IMR-90 (cell line): ENCODE results near the gene TM4SF4. TPM values are rescaled to one million over a fixed set of nuclear protein-coding genes. Genes with fewer than 3 reads are reported as not detected.

ENCODE experiments used
- ATAC-seq: fragments of 200-7000 bp; cut with Tn5 transposase; 2 replicates; pipeline ENCODE4 v1.9.1; 2020; ENCODE audit warnings: low read depth, mild to moderate bottlenecking, moderate library complexity
- BruUV-seq: library from RNA; stranded (reverse); fragments of 400-500 nt; replicated peaks from 2 replicates; lab custom pipeline; 2021; lab: Mats Ljungman, UMichigan
- CTCF ChIA-PET: fragments of 300-600 bp; formaldehyde crosslinking; extraction: SDS; loops from one replicate; lab custom pipeline; 2021; ENCODE audit warnings: antibody characterized with exemption; lab: Yijun Ruan, JAX
- POLR2A ChIA-PET: fragments of 300-600 bp; sonication (Branson Sonifier 250); formaldehyde crosslinking; loops from one replicate; lab custom pipeline; 2022; ENCODE audit warnings: antibody characterized with exemption; ENCODE audit not compliant: unreplicated experiment; lab: Charles Lee
- DNase-seq: peaks from one replicate; pipeline ENCODE4 v3.0.0; 2013
- H2AFZ ChIP-seq: replicated peaks from 2 replicates; pipeline ENCODE3; 2013; ENCODE audit warnings: low read length, mild to moderate bottlenecking; ENCODE audit not compliant: poor library complexity
- H2AK5ac ChIP-seq: 2 replicates; pipeline ENCODE4 v1.6.1; 2013; ENCODE audit warnings: low read depth, low read length, inconsistent platforms
- H2AK9ac ChIP-seq: replicated peaks from 2 replicates; pipeline ENCODE3; 2013; ENCODE audit warnings: mild to moderate bottlenecking, low read depth, low read length, moderate library complexity; ENCODE audit not compliant: poor library complexity
- H2BK120ac ChIP-seq: 2 replicates; pipeline ENCODE4 v1.6.1; 2013; ENCODE audit warnings: low read depth, low read length, inconsistent platforms
- H2BK15ac ChIP-seq: 3 replicates; pipeline ENCODE4 v1.6.1; 2013; ENCODE audit warnings: low read depth, low read length, inconsistent platforms
- H2BK20ac ChIP-seq: 2 replicates; pipeline ENCODE4 v1.6.1; 2013; ENCODE audit warnings: low read depth, mild to moderate bottlenecking, inconsistent platforms, low read length, moderate library complexity
- H2BK5ac ChIP-seq: 2 replicates; pipeline ENCODE4 v1.6.1; 2013; ENCODE audit warnings: mild to moderate bottlenecking, low read depth, low read length, inconsistent platforms; ENCODE audit not compliant: poor library complexity, severe bottlenecking
- H3K14ac ChIP-seq: replicated peaks from 2 replicates; pipeline ENCODE4 v1.6.1; 2013; ENCODE audit warnings: low read depth, low read length, inconsistent platforms
- H3K18ac ChIP-seq: 2 replicates; pipeline ENCODE4 v1.6.1; 2013; ENCODE audit warnings: low read depth, low read length, control low read depth
- H3K23ac ChIP-seq: 2 replicates; pipeline ENCODE4 v1.6.1; 2013; ENCODE audit warnings: low read depth, low read length, inconsistent platforms
- H3K27ac ChIP-seq: 2 replicates; pipeline ENCODE4 v1.5.1; 2013; ENCODE audit warnings: mild to moderate bottlenecking, control low read depth, low read length; ENCODE audit not compliant: insufficient read depth
- H3K27me3 ChIP-seq: 2 replicates; pipeline ENCODE4 v1.6.1; 2013; ENCODE audit warnings: low read length; ENCODE audit not compliant: control insufficient read depth, insufficient read depth
- H3K36me3 ChIP-seq: 2 replicates; pipeline ENCODE4 v1.6.1; 2013; ENCODE audit warnings: low read length, mixed read lengths; ENCODE audit not compliant: control insufficient read depth, insufficient read depth
- H3K4ac ChIP-seq: 2 replicates; pipeline ENCODE4 v1.6.1; 2013; ENCODE audit warnings: low read depth, low read length, inconsistent platforms
- H3K4me1 ChIP-seq: 2 replicates; pipeline ENCODE4 v1.6.1; 2013; ENCODE audit warnings: low read length, mixed read lengths; ENCODE audit not compliant: control insufficient read depth, insufficient read depth
- H3K4me2 ChIP-seq: 2 replicates; pipeline ENCODE4 v1.6.1; 2013; ENCODE audit warnings: low read depth, mild to moderate bottlenecking, control low read depth, low read length, moderate library complexity
- H3K4me3 ChIP-seq: 2 replicates; pipeline ENCODE4 v1.5.1; 2013; ENCODE audit warnings: low read depth, mild to moderate bottlenecking, control low read depth, low read length, moderate library complexity; ENCODE audit not compliant: insufficient read depth
- H3K56ac ChIP-seq: 2 replicates; pipeline ENCODE4 v1.6.1; 2013; ENCODE audit warnings: low read length, inconsistent platforms; ENCODE audit not compliant: insufficient read depth; ENCODE audit errors: extremely low read depth
- H3K79me1 ChIP-seq, 2 experiments: 2 replicates each; pipeline ENCODE4 v1.6.1; 2013; ENCODE audit warnings: low read length in 2 of 2, inconsistent platforms in 1 of 2, low read depth in 1 of 2
- H3K9ac ChIP-seq: 2 replicates; pipeline ENCODE4 v1.6.1; 2013; ENCODE audit warnings: low read depth, low read length, control low read depth
- H3K9me1 ChIP-seq: 2 replicates; pipeline ENCODE4 v1.6.1; 2013; ENCODE audit warnings: low read length, inconsistent platforms; ENCODE audit not compliant: insufficient read depth
- H3K9me3 ChIP-seq: 2 replicates; pipeline ENCODE4 v1.6.1; 2013; ENCODE audit warnings: low read length; ENCODE audit not compliant: control insufficient read depth, insufficient read depth
- H4K20me1 ChIP-seq: 2 replicates; pipeline ENCODE4 v1.6.1; 2013; ENCODE audit warnings: low read length, inconsistent platforms; ENCODE audit not compliant: insufficient read depth
- H4K5ac ChIP-seq: 2 replicates; pipeline ENCODE4 v1.6.1; 2013; ENCODE audit warnings: mild to moderate bottlenecking, low read depth, low read length, control low read depth
- H4K8ac ChIP-seq, 2 experiments: 2 replicates each; pipeline ENCODE4 v1.6.1; 2013; ENCODE audit warnings: low read depth in 2 of 2, low read length in 2 of 2, control low read depth in 1 of 2, inconsistent platforms in 1 of 2
- H4K91ac ChIP-seq: 2 replicates; pipeline ENCODE4 v1.6.1; 2013; ENCODE audit warnings: low read depth, low read length, inconsistent platforms; ENCODE audit not compliant: insufficient read depth
- BHLHE40 ChIP-seq: fragments of 150-350 bp; IDR thresholded peaks from 2 replicates; pipeline ENCODE4 v1.6.1; 2016; ENCODE audit warnings: mild to moderate bottlenecking, low read depth, low read length
- CEBPB ChIP-seq: IDR thresholded peaks from 2 replicates; pipeline ENCODE4 v1.6.1; 2012; ENCODE audit warnings: low read depth, low read length, improper control_type of control experiment
- CTCF ChIP-seq: conservative IDR thresholded peaks from 2 replicates; pipeline ENCODE4 v1.5.1; 2012; ENCODE audit warnings: mild to moderate bottlenecking, low read depth, low read length, improper control_type of control experiment
- FOS ChIP-seq: fragments of 150-350 bp; IDR thresholded peaks from 2 replicates; pipeline ENCODE4 v1.6.1; 2016; ENCODE audit warnings: low read depth, low read length
- RAD21 ChIP-seq: IDR thresholded peaks from 2 replicates; pipeline ENCODE4 v1.6.1; 2012; ENCODE audit warnings: low read length, improper control_type of control experiment
- SMC3 ChIP-seq: fragments of 150-350 bp; IDR thresholded peaks from 2 replicates; pipeline ENCODE4 v1.6.1; 2016; ENCODE audit warnings: low read depth, mild to moderate bottlenecking, antibody characterized with exemption, low read length, moderate library complexity
- WGBS, 2 experiments: methylation state at CpG; one replicate each; pipeline versions ENCODE4 v1.1.5 to v1.1.7; 2013; ENCODE audit warnings: missing lambda C conversion rate in 2 of 2; ENCODE audit not compliant: insufficient read length in 1 of 2; ENCODE audit errors: extremely low coverage in 2 of 2; 5-methylcytosine and 5-hydroxymethylcytosine counted together
- dilution Hi-C: fragments of 300-500 bp; cut with HindIII; formaldehyde crosslinking; loops from one replicate; pipeline ENCODE4 v1.14.3; 2018; ENCODE audit warnings: low sequenced_read_pairs; ENCODE audit not compliant: unreplicated experiment
- in situ Hi-C: fragments of 300-500 bp; cut with MboI; formaldehyde crosslinking; loops from 3 replicates; pipeline ENCODE4 v1.14.3; 2019; ENCODE audit warnings: low sequenced_read_pairs, inconsistent platforms, mixed read lengths
- intact Hi-C: fragments of 100-400 bp; cut with micrococcal nuclease; formaldehyde crosslinking; loops from 2 replicates; pipeline ENCODE4 v1.10.0; 2022
- polyA plus RNA-seq, 3 experiments: library from polyadenylated mRNA; depleted of rRNA; stranded (reverse); fragments of >200 nt; gene quantifications; 2 replicates each; pipeline ENCODE4 v1.2.3, GENCODE V29; 2012; ENCODE audit warnings: low replicate concordance in 1 of 3
- total RNA-seq: library from RNA; depleted of rRNA; stranded (reverse); fragments of >200 nt; gene quantifications from 2 replicates; pipeline ENCODE4 v1.2.3, GENCODE V29; 2012

Gene TM4SF4
- total and polyA plus RNA-seq, 2 of the 4 experiments (the other 2 are of a cell fraction) = 0.60 to 1.6 TPM

GRCh38 chr3:149541091-149541491, 66.6 kb downstream of the TM4SF4 start:
- H3K18ac ChIP-seq = peak overlapping the region; percentile 48
- H3K56ac ChIP-seq = peak overlapping the region; percentile 71
- H3K4me3 ChIP-seq = no peak overlapping the region
- H2AFZ ChIP-seq = peak overlapping the region; percentile 25
- H3K36me3 ChIP-seq = peaks cover 12% of the 10 kb centered on the region
- H3K79me1 ChIP-seq = peaks cover 33 to 73% of the 10 kb centered on the region in 2 experiments
- peak overlapping the region; percentile 19 for H2AK9ac ChIP-seq
- peak overlapping the region; percentile 80; the same call in 2 of the 3 replicates for H2BK15ac ChIP-seq
- H3K23ac ChIP-seq = peak overlapping the region; percentile 80
- TF ChIP-seq CEBPB = peak; percentile 48; the same call in 1 of the 2 replicates
- TF ChIP-seq CTCF = 0 out of 2 replicates have a peak, but pooled peaks have one; percentile 20
- TF ChIP-seq FOS = peak; percentile 42; the same call in 1 of the 2 replicates
- TF ChIP-seq RAD21 = 0 out of 2 replicates have a peak, but pooled peaks have one; percentile 3
- TF ChIP-seq SMC3 = no peak
- no peak for TF ChIP-seq BHLHE40
- H3K4me1 ChIP-seq = peaks cover 31% of the 10 kb centered on the region
- peak overlapping the region; percentile 98 for H2AK5ac ChIP-seq
- no TSS peak for BruUV-seq
- intact Hi-C loops = loop anchor here (5.0 kb wide), 1 partner anchor 36 kb away; no protein-coding TSS in a partner anchor
- POLR2A ChIA-PET = interaction anchor here (0.6 kb wide), 1 partner anchor 13 kb away, joined by 3 read pairs; no protein-coding TSS in a partner anchor
- in situ Hi-C loops = no loop called here
- peaks cover 3% of the 10 kb centered on the region; the same call in 1 of the 2 replicates for H4K20me1 ChIP-seq
- peak; percentile 59 for ATAC-seq
- H3K9ac ChIP-seq = peak overlapping the region; percentile 14
- peak overlapping the region; percentile 88 for H3K14ac ChIP-seq
- DNase-seq = peak; percentile 71
- H3K9me3 ChIP-seq = no peaks in the 10 kb centered on the region
- CTCF ChIA-PET = interaction anchor here (0.5 to 1.5 kb wide), 3 partner anchors 13 to 719 kb away, joined by 3 read pairs; no protein-coding TSS in a partner anchor
- dilution Hi-C loops = no loop called here
- no peaks in the 10 kb centered on the region for H3K27me3 ChIP-seq
- H2BK20ac ChIP-seq = peak overlapping the region; percentile 83
- H2BK120ac ChIP-seq = peak overlapping the region; percentile 87
- no CpG with 5 or more reads among the region's 3 CpGs for WGBS, 2 experiments
- H4K5ac ChIP-seq = peak overlapping the region; percentile 13
- H3K9me1 ChIP-seq = peaks cover 26% of the 10 kb centered on the region
- peak overlapping the region; percentile 55 to 66; a peak in 3 of 4 replicates for H4K8ac ChIP-seq
- peak overlapping the region; percentile 59 for H3K4me2 ChIP-seq
- H2BK5ac ChIP-seq = peak overlapping the region; percentile 83
- H4K91ac ChIP-seq = peak overlapping the region; percentile 68
- H3K27ac ChIP-seq = peak overlapping the region; percentile 84
- H3K4ac ChIP-seq = peak overlapping the region; percentile 93
